HG03196 (cell line): ENCODE results near the gene PSMC6.
"Not testable (repeated sequence)": the region's sequence is repeated elsewhere in the genome, so short reads cannot be mapped to it uniquely, and the experiment has no call there.

Experiments used
- ATAC-seq: cut with Tn5 transposase; IDR thresholded peaks from one replicate; pipeline ENCODE4 v1.9.1; 2021; ENCODE audit not compliant: unreplicated experiment

Gene PSMC6

GRCh38 chr14:52716155-52716554, 9.2 kb downstream of the PSMC6 start:
- no peak for ATAC-seq

DNA sequence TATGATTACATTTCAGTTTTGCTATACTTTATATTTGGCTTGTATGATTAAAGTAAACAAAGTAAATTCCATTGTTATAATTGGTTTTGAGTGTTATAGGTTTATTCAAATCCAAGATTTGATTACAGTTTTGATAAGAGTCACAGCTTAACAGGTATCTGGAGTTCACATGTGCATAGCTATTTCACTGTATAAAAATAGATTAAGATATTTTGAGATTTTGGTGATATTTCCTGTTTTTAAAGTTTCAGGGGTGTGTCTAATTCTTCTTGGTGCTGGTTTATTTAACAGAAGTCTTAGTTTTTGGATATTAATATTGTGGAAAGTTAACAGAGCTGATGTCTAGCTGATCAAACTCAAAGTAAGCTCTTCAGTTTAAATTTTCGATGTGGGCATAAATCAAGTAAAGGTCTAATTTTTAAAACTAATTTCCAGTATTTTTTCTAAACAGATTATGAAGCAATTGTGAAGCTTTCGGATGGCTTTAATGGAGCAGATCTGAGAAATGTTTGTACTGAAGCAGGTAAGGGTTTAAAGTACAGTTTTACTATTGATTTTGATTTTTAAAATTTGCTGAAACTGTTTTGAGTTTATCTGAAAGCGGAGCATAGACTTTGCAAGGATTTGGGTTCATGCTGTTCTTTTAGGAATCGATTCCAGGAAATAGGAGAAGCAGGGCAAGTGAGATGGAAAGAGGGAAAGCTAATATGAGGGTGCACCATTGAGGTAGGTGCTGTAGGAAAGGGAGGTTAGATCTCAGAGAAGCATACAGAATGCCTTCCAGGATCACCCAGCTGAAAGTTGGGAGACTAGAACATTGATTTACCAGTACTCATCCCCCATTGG, 16.7 kb downstream of the PSMC6 start:
- ATAC-seq, result no peak

GRCh38 chr14:52724360-52724644, 17.3 kb downstream of the PSMC6 start:
- ATAC-seq, result no peak

DNA sequence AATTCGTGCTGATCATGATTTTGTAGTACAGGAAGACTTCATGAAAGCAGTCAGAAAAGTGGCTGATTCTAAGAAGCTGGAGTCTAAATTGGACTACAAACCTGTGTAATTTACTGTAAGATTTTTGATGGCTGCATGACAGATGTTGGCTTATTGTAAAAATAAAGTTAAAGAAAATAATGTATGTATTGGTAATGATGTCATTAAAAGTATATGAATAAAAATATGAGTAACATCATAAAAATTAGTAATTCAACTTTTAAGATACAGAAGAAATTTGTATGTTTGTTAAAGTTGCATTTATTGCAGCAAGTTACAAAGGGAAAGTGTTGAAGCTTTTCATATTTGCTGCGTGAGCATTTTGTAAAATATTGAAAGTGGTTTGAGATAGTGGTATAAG, 20.5 kb downstream of the PSMC6 start:
- not testable (repeated sequence) for ATAC-seq

- ATAC-seq, result not testable (repeated sequence)
Observed at GRCh38 chr14:52729035-52729434, 22.0 kb downstream of the PSMC6 start.

DNA sequence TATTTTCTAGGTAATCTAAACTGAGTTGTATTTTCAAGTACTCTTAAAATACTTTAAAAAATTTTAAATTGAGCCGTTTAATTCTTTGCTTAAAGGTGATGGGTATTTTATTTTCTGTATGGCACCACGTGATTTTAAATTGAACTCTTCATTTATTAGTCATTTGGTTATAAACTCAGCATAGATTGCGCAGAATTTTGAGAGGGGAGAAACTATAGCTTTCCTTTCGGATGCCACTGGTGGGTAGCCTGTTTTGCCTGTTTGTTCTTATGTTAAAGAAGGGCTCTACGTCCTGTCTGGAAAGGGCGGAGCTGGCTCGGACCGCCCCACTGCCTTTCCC, 22.6 kb downstream of the PSMC6 start:
- ATAC-seq, result no peak

GRCh38 chr14:52729925-52730708, 23.1 kb downstream of the PSMC6 start, which contains the start of gene STYX:
TSS of gene STYX (plus strand) at chr14:52730166. CDS start at chr14:52730475, 309 bp downstream.
- peak; percentile 93 for ATAC-seq

DNA sequence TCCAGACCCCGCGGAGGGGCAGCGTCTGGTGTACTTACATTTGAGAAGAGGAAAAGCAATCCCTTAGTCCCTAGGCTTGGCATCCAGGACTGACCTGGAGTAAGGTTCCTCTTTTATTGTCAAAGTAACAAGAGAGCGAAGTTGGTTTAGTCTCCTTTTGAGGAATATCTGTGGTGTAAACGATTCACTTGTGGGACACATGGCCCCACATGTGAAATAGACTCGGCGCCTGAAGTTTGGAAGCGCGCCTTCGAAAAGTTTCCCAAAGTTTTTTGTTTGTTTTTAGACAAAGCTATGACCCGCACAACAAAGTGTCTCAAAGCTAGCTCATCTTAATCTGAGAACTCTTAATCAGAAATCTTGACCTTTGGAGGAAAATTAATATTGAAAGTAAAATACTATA, 23.7 kb downstream of the PSMC6 start:
- ATAC-seq, result no peak

- ATAC-seq, result no peak
Observed at GRCh38 chr14:52733824-52734223, 26.8 kb downstream of the PSMC6 start.

- no peak for ATAC-seq
Observed at GRCh38 chr14:52735921-52736489, 29.0 kb downstream of the PSMC6 start.

GRCh38 chr14:52738409-52738808, 31.4 kb downstream of the PSMC6 start:
- no peak for ATAC-seq

DNA sequence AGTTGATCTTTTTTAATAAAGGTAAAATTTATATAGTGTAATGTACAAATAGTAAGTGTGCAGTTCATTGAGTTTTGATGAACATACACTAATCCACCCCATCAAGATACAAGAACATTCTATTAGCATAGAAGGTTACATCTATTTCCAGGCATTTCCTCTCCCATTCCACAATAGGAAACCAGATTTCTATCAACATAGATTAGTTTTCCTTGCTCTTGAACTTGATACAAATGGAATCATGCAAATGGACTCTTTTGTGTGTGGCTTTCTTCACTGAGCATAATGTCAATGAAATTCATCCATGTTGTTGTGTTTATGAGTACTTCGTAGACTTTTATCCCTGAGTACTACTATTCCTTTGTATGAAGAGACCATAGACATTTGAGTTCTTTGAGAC, 33.8 kb downstream of the PSMC6 start:
- ATAC-seq, result no peak

GRCh38 chr14:52741865-52742264, 34.9 kb downstream of the PSMC6 start:
- ATAC-seq, result no peak

DNA sequence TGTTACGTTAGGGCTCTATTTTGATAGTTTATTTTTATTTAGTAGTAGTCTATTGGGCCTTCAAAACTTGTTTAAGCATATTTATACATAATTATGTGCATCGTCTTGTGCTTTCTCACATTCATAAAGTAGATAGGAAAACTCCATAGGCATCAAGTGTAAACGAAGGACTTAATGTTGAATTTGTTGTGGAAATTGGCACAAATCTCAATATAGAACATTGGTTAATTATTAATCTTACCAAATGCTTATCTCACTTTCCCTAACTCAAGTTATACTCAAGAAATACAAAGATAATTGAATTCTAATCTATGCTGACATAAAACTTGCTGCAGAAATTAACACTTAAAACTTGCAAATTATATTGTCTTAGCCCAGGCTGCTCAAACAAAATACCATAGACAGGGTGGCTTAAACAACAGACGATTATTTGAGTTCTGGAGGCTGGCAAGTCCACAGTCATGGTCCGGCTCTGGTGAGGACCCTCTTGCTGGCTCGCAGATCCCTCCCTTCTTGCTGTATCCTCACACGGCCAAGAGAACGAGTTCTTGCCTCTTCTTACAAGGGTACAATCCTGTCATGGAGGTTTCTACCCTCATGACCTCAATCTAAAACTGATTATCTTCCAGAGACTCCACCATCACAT, 41.8 kb downstream of the PSMC6 start:
- no peak for ATAC-seq

DNA sequence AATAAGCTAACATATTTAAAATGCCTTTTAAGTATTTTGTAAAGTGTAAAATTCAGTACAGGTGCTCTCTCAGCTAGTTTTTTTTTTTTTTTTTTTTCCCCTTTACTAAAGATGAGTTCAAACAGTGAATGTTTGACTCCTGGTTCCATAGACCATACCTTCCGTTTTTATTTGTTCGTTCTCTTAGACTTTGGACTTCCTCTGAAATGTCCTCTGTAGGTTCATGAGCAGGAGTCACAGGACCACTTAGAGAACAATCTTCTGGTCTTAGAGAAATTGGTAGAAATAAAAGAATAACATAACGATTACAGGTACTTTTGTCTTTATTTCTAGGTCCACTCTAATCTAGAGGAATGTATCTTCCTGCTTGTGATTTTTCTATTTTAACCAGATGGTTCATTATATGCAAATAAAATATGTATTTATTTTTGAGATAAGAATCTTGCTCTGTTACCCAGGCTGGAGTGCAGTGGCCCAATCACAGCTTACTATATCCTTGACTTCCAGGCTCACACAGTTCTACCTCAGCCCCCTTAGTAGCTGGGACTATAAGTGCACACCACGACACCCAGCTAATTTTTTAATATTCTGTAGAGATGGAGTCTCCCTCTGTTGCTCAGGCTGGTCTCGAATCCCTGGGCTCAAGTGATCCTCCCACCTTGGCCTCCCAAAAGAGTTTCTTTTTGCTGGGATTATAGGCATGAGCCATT, 48.8 kb downstream of the PSMC6 start:
- no peak for ATAC-seq

DNA sequence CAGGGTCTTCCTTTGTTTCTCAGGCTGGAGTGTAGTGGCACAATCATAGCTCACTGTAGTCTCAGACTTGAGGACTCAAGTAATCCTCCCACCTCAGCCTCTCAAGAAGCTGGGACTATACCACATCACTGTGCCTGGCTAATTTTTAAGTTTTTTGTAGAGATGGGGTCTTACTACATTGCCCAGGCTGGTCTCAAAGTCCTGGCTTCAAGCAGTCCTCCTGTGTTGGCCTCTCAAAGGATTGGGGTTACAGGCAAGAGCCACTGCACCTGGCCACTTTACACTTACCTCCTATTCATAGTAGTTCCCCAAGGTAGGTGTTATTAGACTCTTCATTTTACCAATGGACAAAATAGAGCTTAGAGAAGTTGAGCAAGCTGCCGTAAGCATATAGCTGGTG, 52.1 kb downstream of the PSMC6 start:
- no peak for ATAC-seq

GRCh38 chr14:52762923-52763322, 55.9 kb downstream of the PSMC6 start:
- not testable (repeated sequence) for ATAC-seq

GRCh38 chr14:52767058-52767833, 60.2 kb downstream of the PSMC6 start:
- no peak for ATAC-seq

GRCh38 chr14:52769887-52770286, 62.9 kb downstream of the PSMC6 start:
- ATAC-seq, result no peak

- ATAC-seq, result no peak
Observed at GRCh38 chr14:52776816-52777215, 69.8 kb downstream of the PSMC6 start.
